H1 (cell line): Measurements from ENCODE around the gene KCTD2. TPM values are rescaled to one million over a fixed set of nuclear protein-coding genes. Genes with fewer than 3 reads are reported as not detected.

Source experiments
- CTCF ChIA-PET: fragments of 300-600 bp; sonication (Branson Sonifier 250); formaldehyde crosslinking; loops from one replicate; lab custom pipeline; 2021; ENCODE audit not compliant: partially characterized antibody; lab: Charles Lee
- POLR2A ChIA-PET: fragments of 300-600 bp; sonication (Branson Sonifier 250); formaldehyde crosslinking; loops from one replicate; lab custom pipeline; 2021; ENCODE audit warnings: inconsistent platforms; ENCODE audit not compliant: partially characterized antibody; lab: Charles Lee
- DNase-seq, 2 experiments: peaks; one replicate each; pipeline versions ENCODE4 v3.0.0 to v3.0.0-alpha.2; 2010 to 2022; ENCODE audit warnings: low spot score in 2 of 2, low read depth in 1 of 2, mixed read lengths in 1 of 2
- FAIRE-seq: peaks from 2 replicates; lab custom pipeline; 2011; peaks lifted over from hg19 to GRCh38; lab: Jason Lieb, UNC
- H2AFZ ChIP-seq: 2 replicates; pipeline ENCODE4 v1.8.1; 2012; ENCODE audit warnings: low read length, inconsistent platforms
- H2AK5ac ChIP-seq: 2 replicates; pipeline ENCODE4 v1.6.1; 2013; ENCODE audit warnings: low read depth, low read length
- H2BK120ac ChIP-seq: replicated peaks from 2 replicates; pipeline ENCODE3; 2013; ENCODE audit warnings: low read depth, low read length, inconsistent platforms
- H2BK12ac ChIP-seq: 2 replicates; pipeline ENCODE4 v1.6.1; 2013; ENCODE audit warnings: low read depth, low read length
- H2BK15ac ChIP-seq: 2 replicates; pipeline ENCODE4 v1.6.1; 2013; ENCODE audit warnings: low read length
- H2BK20ac ChIP-seq: 2 replicates; pipeline ENCODE4 v1.6.1; 2013; ENCODE audit warnings: low read length
- H2BK5ac ChIP-seq: 2 replicates; pipeline ENCODE4 v1.6.1; 2013; ENCODE audit warnings: low read depth, low read length
- H3K14ac ChIP-seq: 2 replicates; pipeline ENCODE4 v1.6.1; 2013; ENCODE audit warnings: inconsistent platforms; ENCODE audit not compliant: insufficient read length
- H3K18ac ChIP-seq: 2 replicates; pipeline ENCODE4 v1.6.1; 2013; ENCODE audit warnings: low read length; ENCODE audit errors: extremely low read depth
- H3K23ac ChIP-seq: 2 replicates; pipeline ENCODE4 v1.6.1; 2013; ENCODE audit warnings: inconsistent platforms; ENCODE audit not compliant: insufficient read length
- H3K23me2 ChIP-seq: 2 replicates; pipeline ENCODE4 v1.6.1; 2013; ENCODE audit warnings: low read depth, low read length
- H3K27ac ChIP-seq: 2 replicates; pipeline ENCODE4 v1.6.1; 2011; ENCODE audit warnings: low read depth, low read length, inconsistent platforms
- H3K27me3 ChIP-seq, 4 experiments: replicated peaks in 1 of 4; 1 replicate in 1 of 4; 2 replicates in 3 of 4; pipeline versions ENCODE4 v1.6.1 to v1.8.1; 2011 to 2013; ENCODE audit warnings: low read length in 3 of 4, mild to moderate bottlenecking in 3 of 4, inconsistent platforms in 2 of 4, mixed read lengths in 2 of 4, moderate library complexity in 1 of 4; ENCODE audit not compliant: control insufficient read depth in 3 of 4, insufficient read depth in 3 of 4; ENCODE audit errors: extremely low read depth in 1 of 4
- H3K36me3 ChIP-seq, 4 experiments: 2 replicates each; pipeline versions ENCODE4 v1.6.1 to v1.8.1; 2011 to 2013; ENCODE audit warnings: mild to moderate bottlenecking in 4 of 4, low read length in 3 of 4, moderate library complexity in 2 of 4, control low read depth in 1 of 4, inconsistent platforms in 1 of 4; ENCODE audit not compliant: insufficient read depth in 4 of 4, control insufficient read depth in 2 of 4
- H3K4ac ChIP-seq: replicated peaks from 2 replicates; pipeline ENCODE3; 2013; ENCODE audit warnings: low read length, low read depth, mixed read lengths, inconsistent platforms; ENCODE audit not compliant: insufficient read length
- H3K4me1 ChIP-seq, 4 experiments: replicated peaks in 1 of 4; 1 replicate in 1 of 4; 2 replicates in 3 of 4; pipeline versions ENCODE4 v1.6.1 to v1.8.1; 2011 to 2013; ENCODE audit warnings: low read length in 3 of 4, inconsistent platforms in 2 of 4, mixed read lengths in 1 of 4; ENCODE audit not compliant: insufficient read depth in 4 of 4, control insufficient read depth in 3 of 4
- H3K4me2 ChIP-seq, 2 experiments: 2 replicates each; pipeline versions ENCODE4 v1.6.1 to v1.8.1; 2011 to 2013; ENCODE audit warnings: low read depth in 2 of 2, low read length in 2 of 2, control low read depth in 1 of 2, inconsistent platforms in 1 of 2, mild to moderate bottlenecking in 1 of 2; ENCODE audit not compliant: insufficient read depth in 1 of 2
- H3K4me3 ChIP-seq, 4 experiments: fragments of 200-600, 300-600 bp in 1 of 4; sonication (generic), shearing (Covaris generic), sonication (Bioruptor Twin) in 1 of 4; 2 replicates each; pipeline versions ENCODE4 v1.5.1 to v1.8.1; 2011 to 2016; ENCODE audit warnings: low read length in 4 of 4, low read depth in 3 of 4, control low read depth in 2 of 4, inconsistent platforms in 2 of 4, mild to moderate bottlenecking in 2 of 4, mixed read lengths in 1 of 4, moderate library complexity in 1 of 4; ENCODE audit not compliant: insufficient read depth in 2 of 4; ENCODE audit errors: extremely low read depth in 1 of 4
- H3K56ac ChIP-seq: replicated peaks from 2 replicates; pipeline ENCODE3; 2013; ENCODE audit warnings: low read depth, mild to moderate bottlenecking, mixed read lengths, low read length, inconsistent platforms; ENCODE audit not compliant: insufficient read length
- H3K79me1 ChIP-seq: 2 replicates; pipeline ENCODE4 v1.6.1; 2013; ENCODE audit warnings: low read depth, low read length, control low read depth
- H3K79me2 ChIP-seq, 2 experiments: 2 replicates each; pipeline versions ENCODE4 v1.6.1 to v1.8.1; 2012 to 2013; ENCODE audit warnings: low read length in 2 of 2, mild to moderate bottlenecking in 2 of 2, inconsistent platforms in 1 of 2; ENCODE audit not compliant: insufficient read depth in 2 of 2, control insufficient read depth in 1 of 2
- H3K9ac ChIP-seq, 4 experiments: replicated peaks in 1 of 4; 1 replicate in 1 of 4; 2 replicates in 3 of 4; pipeline versions ENCODE4 v1.6.1 to v1.8.1; 2011 to 2013; ENCODE audit warnings: low read depth in 3 of 4, low read length in 3 of 4, control low read depth in 2 of 4, mild to moderate bottlenecking in 2 of 4, moderate library complexity in 2 of 4, inconsistent platforms in 1 of 4; ENCODE audit errors: extremely low read depth in 1 of 4
- H3K9me3 ChIP-seq, 2 experiments: 2 replicates each; pipeline versions ENCODE4 v1.6.1 to v1.8.1; 2012 to 2013; ENCODE audit warnings: mild to moderate bottlenecking in 2 of 2, moderate library complexity in 2 of 2, control low read depth in 1 of 2, inconsistent platforms in 1 of 2, low read depth in 1 of 2, low read length in 1 of 2, mixed read lengths in 1 of 2; ENCODE audit not compliant: insufficient read depth in 2 of 2
- H4K20me1 ChIP-seq, 2 experiments: replicated peaks in 1 of 2; 2 replicates each; pipeline versions ENCODE3 to v1.8.1; 2011 to 2013; ENCODE audit warnings: inconsistent platforms in 2 of 2, low read length in 2 of 2, mild to moderate bottlenecking in 1 of 2; ENCODE audit not compliant: insufficient read depth in 2 of 2, control insufficient read depth in 1 of 2
- H4K5ac ChIP-seq: 2 replicates; pipeline ENCODE4 v1.6.1; 2013; ENCODE audit warnings: low read length, low read depth, mixed read lengths, inconsistent platforms; ENCODE audit not compliant: insufficient read length
- H4K8ac ChIP-seq: 2 replicates; pipeline ENCODE4 v1.8.0; 2013; ENCODE audit warnings: mild to moderate bottlenecking, moderate library complexity, low read length, inconsistent platforms; ENCODE audit not compliant: insufficient read depth; ENCODE audit errors: extremely low read depth
- H4K91ac ChIP-seq: replicated peaks from 2 replicates; pipeline ENCODE3; 2013; ENCODE audit warnings: low read length, mixed read lengths, inconsistent platforms; ENCODE audit not compliant: insufficient read length
- ASH2L ChIP-seq: fragments of 200-600, 300-600 bp; sonication (generic); IDR thresholded peaks from one replicate; pipeline ENCODE4 v1.7.1; 2017; ENCODE audit warnings: low read length
- ATF3 ChIP-seq: IDR thresholded peaks from 2 replicates; pipeline ENCODE4 v1.6.1; 2011; ENCODE audit warnings: low read depth, mild to moderate bottlenecking, low read length; ENCODE audit not compliant: insufficient read depth
- CBX5 ChIP-seq: fragments of 300-800, 300-1000 bp; sonication (generic); IDR thresholded peaks from 2 replicates; pipeline ENCODE4 v1.7.1; 2016; ENCODE audit warnings: antibody characterized with exemption, low read length, low read depth
- CREB1 ChIP-seq: IDR thresholded peaks from 2 replicates; pipeline ENCODE4 v1.6.1; 2012; ENCODE audit warnings: inconsistent platforms
- FOSL1 ChIP-seq: IDR thresholded peaks from 2 replicates; pipeline ENCODE4 v1.6.1; 2011; ENCODE audit warnings: mild to moderate bottlenecking, low read depth, low read length, moderate library complexity; ENCODE audit not compliant: insufficient read depth
- JUN ChIP-seq: IDR thresholded peaks from 2 replicates; pipeline ENCODE4 v1.6.1; 2011; ENCODE audit warnings: low read depth, mild to moderate bottlenecking, improper control_type of control experiment, low read length
- NANOG ChIP-seq: IDR thresholded peaks from 2 replicates; pipeline ENCODE4 v1.6.1; 2011; ENCODE audit warnings: low read length, low read depth, mild to moderate bottlenecking, inconsistent platforms; ENCODE audit not compliant: insufficient read depth, poor library complexity, severe bottlenecking
- PHF8 ChIP-seq: fragments of 200-600 bp; sonication (generic); conservative IDR thresholded peaks from 2 replicates; pipeline ENCODE4 v1.7.1; 2012; ENCODE audit warnings: low read depth, mild to moderate bottlenecking, inconsistent platforms, low read length, moderate library complexity
- POLR2AphosphoS5 ChIP-seq: IDR thresholded peaks from 2 replicates; pipeline ENCODE4 v1.6.1; 2011; ENCODE audit warnings: low read depth, low read length
- RAD21 ChIP-seq, 2 experiments: IDR thresholded peaks in 1 of 2; conservative IDR thresholded peaks in 1 of 2; 2 replicates each; pipeline ENCODE4 v1.6.1; 2011; ENCODE audit warnings: low read depth in 2 of 2, low read length in 2 of 2, improper control_type of control experiment in 1 of 2, inconsistent platforms in 1 of 2, mild to moderate bottlenecking in 1 of 2, moderate library complexity in 1 of 2
- SAP30 ChIP-seq: fragments of 300-600 bp; sonication (generic); IDR thresholded peaks from 2 replicates; pipeline ENCODE4 v1.7.1; 2012; ENCODE audit warnings: low read length, moderate library complexity, mild to moderate bottlenecking, inconsistent platforms; ENCODE audit not compliant: insufficient read depth, insufficient replicate concordance
- SRF ChIP-seq: IDR thresholded peaks from 2 replicates; pipeline ENCODE4 v1.6.1; 2011; ENCODE audit warnings: mild to moderate bottlenecking, low read depth, low read length, moderate library complexity
- TBP ChIP-seq: IDR thresholded peaks from 2 replicates; pipeline ENCODE4 v1.6.1; 2011; ENCODE audit warnings: low read depth, low read length, improper control_type of control experiment
- WGBS, 2 experiments: shearing (Covaris generic) in 1 of 2; methylation state at CpG; one replicate each; pipeline versions ENCODE4 v1.1.6 to v1.1.7; 2013 to 2015; ENCODE audit warnings: low lambda C conversion rate in 2 of 2, mixed read lengths in 2 of 2, inconsistent platforms in 1 of 2, low coverage in 1 of 2, missing lambda C conversion rate in 1 of 2; ENCODE audit not compliant: insufficient replicate concordance in 2 of 2, insufficient coverage in 1 of 2, insufficient read length in 1 of 2; ENCODE audit errors: extremely low coverage in 1 of 2, missing lambda C conversion rate in 1 of 2; 5-methylcytosine and 5-hydroxymethylcytosine counted together
- polyA plus RNA-seq, 7 experiments: library from polyadenylated mRNA; depleted of rRNA in 3 of 7; stranded (reverse) in 5 of 7; unstranded in 2 of 7; fragments of >200 nt in 5 of 7; fragments of 200-250 nt in 2 of 7; gene quantifications; 1 replicate in 5 of 7; 2 replicates in 1 of 7; 4 replicates in 1 of 7; pipeline versions ENCODE4 v1.2.1 to v1.2.3, GENCODE V29; 2011 to 2013; ENCODE audit warnings: missing spikeins in 2 of 7, mixed read lengths in 2 of 7
- total RNA-seq: library from RNA; stranded (reverse); fragmentation: NEBNext Ultra II Directional; extraction: Animal tissue kit (Norgen Biotek cat#: 25700); gene quantifications from 2 replicates; pipeline ENCODE4 v1.2.1, GENCODE V29; 2021

Gene KCTD2
- total and polyA plus RNA-seq, 2 of the 8 experiments (the other 6 are each of a cell fraction or from before 2014, with no cell fraction given): 33.7 to 36.8 TPM

- H2BK120ac ChIP-seq: peak overlapping the region; percentile 52
- no peak for FAIRE-seq
- H3K4me1 ChIP-seq: peaks cover 0 to 17% (median 15%) of the 10 kb centered on the region in 4 experiments; a peak in 6 of 7 replicates
- H4K8ac ChIP-seq: no peak overlapping the region
- no peaks in the 10 kb centered on the region for H3K79me1 ChIP-seq
- ChIA-PET CTCF (interaction anchor here (1.1 to 7.6 kb wide), 5 partner anchors 19 to 292 kb away, joined by 3 to 45 read pairs (median 7); no protein-coding TSS in a partner anchor), POLR2A (interaction anchor here (1.0 to 1.3 kb wide), 2 partner anchors 48 to 70 kb away, joined by 5 read pairs; partner anchors contain the start of genes MRPL58 and NT5C)
- H4K20me1 ChIP-seq: no peaks in the 10 kb centered on the region
- H2BK5ac ChIP-seq: no peak overlapping the region
- DNase-seq: no peak
- H3K9me3 ChIP-seq: no peaks in the 10 kb centered on the region
- H2AK5ac ChIP-seq: 0 out of 2 replicates have a peak overlapping the region, but pooled peaks have one; percentile 68
- H3K56ac ChIP-seq: no peak overlapping the region
- H4K91ac ChIP-seq: peak overlapping the region; percentile 1
- no peak overlapping the region for H3K23ac ChIP-seq
- no peaks in the 10 kb centered on the region for H3K27me3 ChIP-seq
- H3K79me2 ChIP-seq: no peaks in the 10 kb centered on the region
- 73% methylated on average over 6 of the region's 6 CpGs; no CpG with 5 or more reads in 1 of the 2 experiments for WGBS, 2 experiments
- no peak overlapping the region for H3K4me2 ChIP-seq
- no peak overlapping the region for H3K4me3 ChIP-seq
- 0 out of 2 replicates have a peak overlapping the region, but pooled peaks have one; percentile 10 for H2AFZ ChIP-seq
- no peak overlapping the region for H3K27ac ChIP-seq
- H3K4ac ChIP-seq: no peak overlapping the region
- no peak overlapping the region; a peak in 1 of 7 replicates for H3K9ac ChIP-seq
- no peak overlapping the region for H3K14ac ChIP-seq
- H4K5ac ChIP-seq: no peak overlapping the region
- no peaks in the 10 kb centered on the region for H3K36me3 ChIP-seq
- H2BK12ac ChIP-seq: peak overlapping the region; percentile 75
- 0 out of 2 replicates have a peak overlapping the region, but pooled peaks have one; percentile 88 for H2BK15ac ChIP-seq
- H3K23me2 ChIP-seq: peaks cover 7% of the 10 kb centered on the region; the same call in 1 of the 2 replicates
- peak overlapping the region; percentile 66; the same call in 1 of the 2 replicates for H2BK20ac ChIP-seq
- peak overlapping the region; percentile 4; the same call in 1 of the 2 replicates for H3K18ac ChIP-seq
- no peak for TF ChIP-seq POLR2AphosphoS5
- TF ChIP-seq SAP30: no peak
- TF ChIP-seq ASH2L: no peak
- TF ChIP-seq PHF8: no peak
- no peak for TF ChIP-seq CBX5
- TF ChIP-seq JUN: no peak
- no peak for TF ChIP-seq FOSL1
- no peak for TF ChIP-seq SRF
- no peak for TF ChIP-seq RAD21 (IDR thresholded peaks at IDR 0.05 in 1 of 2, conservative IDR thresholded peaks at IDR 0.05 in 1 of 2; ENCODE audit: low read depth in 2 of 2, low read length in 2 of 2)
- no peak for TF ChIP-seq ATF3
- TF ChIP-seq TBP: no peak
- no peak for TF ChIP-seq CREB1
- no peak for TF ChIP-seq NANOG
These were observed 35.7 kb downstream of the KCTD2 start for GRCh38 chr17:75082683-75083082.
